ENCODE data around the gene PPFIA4.

GRCh38 chr1:203112475-203112874 lies 86.2 kb downstream of the PPFIA4 start:
- TF ChIP-seq POLR2A (IDR thresholded peaks at IDR 0.05; ENCODE audit: low read depth, low read length) (no peak), POLR2AphosphoS5 (IDR thresholded peaks at IDR 0.05; ENCODE audit: low read depth, low read length) (no peak), PAX5 (IDR thresholded peaks at IDR 0.05; ENCODE audit: insufficient read depth, low read length, severe bottlenecking) (no peak), TAF1 (IDR thresholded peaks at IDR 0.05; ENCODE audit: low read depth, low read length) (no peak), POU2F2 (IDR thresholded peaks at IDR 0.05; ENCODE audit: low read depth, low read length) (no peak), SPI1 (IDR thresholded peaks at IDR 0.05; ENCODE audit: low read depth, low read length) (no peak)
